ENCODE results near the gene GPHN. TPM values are rescaled to one million over a fixed set of nuclear protein-coding genes. Genes with fewer than 3 reads are reported as not detected.
"Not testable (repeated sequence)": the region's sequence is repeated elsewhere in the genome, so short reads cannot be mapped to it uniquely, and the experiment has no call there.

The GPHN gene
- total RNA-seq, 1 experiment from 2014 or later = 18.1 TPM

DNA sequence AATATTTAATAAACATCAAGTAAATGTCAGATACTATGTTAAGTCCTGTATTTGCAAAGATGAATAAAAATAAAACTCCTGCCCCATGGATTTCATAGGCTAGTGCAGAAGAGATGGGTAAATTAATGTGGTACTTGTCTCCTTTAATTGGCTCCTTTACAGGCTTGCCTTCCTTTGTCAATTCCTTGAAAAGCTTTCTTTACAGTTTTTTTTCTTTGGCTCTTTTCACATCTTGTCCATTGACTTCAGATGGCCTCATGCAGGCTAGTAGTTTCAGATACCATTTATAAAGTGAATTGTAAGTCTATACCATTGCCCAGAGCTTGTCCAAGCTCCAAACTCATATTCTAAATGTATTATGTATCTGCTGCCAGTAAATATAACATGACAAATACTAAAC lies 552.6 kb downstream of the GPHN start (continued):
- TF ChIP-seq PRDM15 (CRISPR knock-in tag; IDR thresholded peaks at IDR 0.05) (no peak), CREM (CRISPR knock-in tag; IDR thresholded peaks at IDR 0.05) (no peak), ETV6 (CRISPR knock-in tag; IDR thresholded peaks at IDR 0.05) (no peak), ZNF138 (CRISPR knock-in tag; conservative IDR thresholded peaks at IDR 0.05) (no peak), TP53 (CRISPR knock-in tag; IDR thresholded peaks at IDR 0.05) (no peak), SP1 (CRISPR knock-in tag; conservative IDR thresholded peaks at IDR 0.05) (no peak), ZNF416 (CRISPR knock-in tag; IDR thresholded peaks at IDR 0.05) (no peak), RELA (CRISPR knock-in tag; IDR thresholded peaks at IDR 0.05; ENCODE audit: borderline replicate concordance) (no peak), RORB (CRISPR knock-in tag; IDR thresholded peaks at IDR 0.05) (no peak), CBFB (CRISPR knock-in tag; IDR thresholded peaks at IDR 0.05; ENCODE audit: low read depth) (no peak), PRRX2 (CRISPR knock-in tag; IDR thresholded peaks at IDR 0.05) (no peak)
- TF ChIP-seq, protein P1, sequence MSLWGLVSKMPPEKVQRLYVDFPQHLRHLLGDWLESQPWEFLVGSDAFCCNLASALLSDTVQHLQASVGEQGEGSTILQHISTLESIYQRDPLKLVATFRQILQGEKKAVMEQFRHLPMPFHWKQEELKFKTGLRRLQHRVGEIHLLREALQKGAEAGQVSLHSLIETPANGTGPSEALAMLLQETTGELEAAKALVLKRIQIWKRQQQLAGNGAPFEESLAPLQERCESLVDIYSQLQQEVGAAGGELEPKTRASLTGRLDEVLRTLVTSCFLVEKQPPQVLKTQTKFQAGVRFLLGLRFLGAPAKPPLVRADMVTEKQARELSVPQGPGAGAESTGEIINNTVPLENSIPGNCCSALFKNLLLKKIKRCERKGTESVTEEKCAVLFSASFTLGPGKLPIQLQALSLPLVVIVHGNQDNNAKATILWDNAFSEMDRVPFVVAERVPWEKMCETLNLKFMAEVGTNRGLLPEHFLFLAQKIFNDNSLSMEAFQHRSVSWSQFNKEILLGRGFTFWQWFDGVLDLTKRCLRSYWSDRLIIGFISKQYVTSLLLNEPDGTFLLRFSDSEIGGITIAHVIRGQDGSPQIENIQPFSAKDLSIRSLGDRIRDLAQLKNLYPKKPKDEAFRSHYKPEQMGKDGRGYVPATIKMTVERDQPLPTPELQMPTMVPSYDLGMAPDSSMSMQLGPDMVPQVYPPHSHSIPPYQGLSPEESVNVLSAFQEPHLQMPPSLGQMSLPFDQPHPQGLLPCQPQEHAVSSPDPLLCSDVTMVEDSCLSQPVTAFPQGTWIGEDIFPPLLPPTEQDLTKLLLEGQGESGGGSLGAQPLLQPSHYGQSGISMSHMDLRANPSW (CRISPR knock-in tag; conservative IDR thresholded peaks at IDR 0.05; ENCODE audit: low read depth) = no peak
- TF ChIP-seq, protein P2, sequence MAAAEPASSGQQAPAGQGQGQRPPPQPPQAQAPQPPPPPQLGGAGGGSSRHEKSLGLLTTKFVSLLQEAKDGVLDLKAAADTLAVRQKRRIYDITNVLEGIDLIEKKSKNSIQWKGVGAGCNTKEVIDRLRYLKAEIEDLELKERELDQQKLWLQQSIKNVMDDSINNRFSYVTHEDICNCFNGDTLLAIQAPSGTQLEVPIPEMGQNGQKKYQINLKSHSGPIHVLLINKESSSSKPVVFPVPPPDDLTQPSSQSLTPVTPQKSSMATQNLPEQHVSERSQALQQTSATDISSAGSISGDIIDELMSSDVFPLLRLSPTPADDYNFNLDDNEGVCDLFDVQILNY (CRISPR knock-in tag; IDR thresholded peaks at IDR 0.05) = no peak

DNA sequence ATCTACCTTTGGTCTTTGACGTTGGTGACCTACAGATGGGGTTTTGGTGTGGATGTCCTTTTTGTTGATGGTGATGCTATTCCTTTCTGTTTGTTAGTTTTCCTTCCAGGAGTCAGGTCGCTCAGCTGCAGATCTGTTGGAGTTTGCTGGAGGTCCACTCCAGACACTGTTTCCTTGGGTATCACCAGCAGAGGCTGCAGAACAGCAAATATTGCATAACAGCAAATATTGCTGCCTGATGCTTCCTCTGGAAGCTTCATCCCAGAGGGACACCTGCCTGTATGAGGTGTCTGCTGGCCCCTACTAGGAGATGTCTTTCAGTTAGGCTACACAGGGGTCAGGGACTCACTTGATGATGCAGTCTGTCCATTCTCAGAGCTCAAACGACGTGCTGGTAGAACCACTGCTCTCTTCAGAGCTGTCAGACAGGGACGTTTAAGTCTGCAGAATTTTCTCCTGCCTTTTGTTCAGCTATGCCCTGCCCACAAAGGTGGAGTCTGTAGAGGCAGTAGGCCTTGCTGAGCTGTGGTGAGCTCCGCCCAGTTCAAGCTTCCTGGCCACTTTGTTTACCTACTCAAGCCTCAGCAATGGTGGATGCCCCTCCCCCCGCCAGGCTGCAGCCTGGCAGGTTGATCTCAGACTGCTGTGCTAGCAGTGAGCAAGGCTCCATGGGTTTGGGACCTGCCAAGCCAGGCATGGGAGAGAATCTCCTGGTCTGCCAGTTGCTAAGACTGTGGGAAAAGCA lies 559.3 kb downstream of the GPHN start:
- POLR2A ChIA-PET; H3K27ac Mint-ChIP-seq; ATAC-seq; CTCF ChIA-PET; H3K4me3 Mint-ChIP-seq; H3K27me3 Mint-ChIP-seq (ENCODE audit: low read depth): not testable (repeated sequence)
- DNase-seq (ENCODE audit: low spot score) = peak; percentile 67
- Mint-ChIP-seq H3K36me3 (peaks cover 14% of the 10 kb centered on the region), H3K4me1 (peaks cover 12% of the 10 kb centered on the region), H3K9me3 (peaks cover 25% of the 10 kb centered on the region)
- peak; percentile 57; the same call in 1 of the 2 replicates for TF ChIP-seq FOXK1 (CRISPR knock-in tag; IDR thresholded peaks at IDR 0.05)

DNA sequence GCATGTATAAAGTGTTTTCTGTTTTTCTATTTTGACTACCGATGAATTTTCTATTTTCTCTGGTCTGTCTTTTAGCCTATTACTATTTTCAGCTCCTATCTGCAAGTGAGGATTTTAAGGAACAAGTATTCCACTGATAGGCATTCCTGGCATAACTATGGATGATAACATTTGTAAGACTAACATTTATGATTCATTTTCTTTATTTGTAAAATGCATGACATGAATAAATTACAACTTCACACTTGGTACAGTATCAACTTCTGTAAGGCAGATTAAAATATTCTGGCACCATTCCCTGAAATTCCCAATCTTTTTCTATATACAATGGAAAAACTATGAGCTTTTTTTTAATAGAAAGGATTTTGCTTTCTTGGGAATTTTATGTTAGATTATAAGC lies 560.3 kb downstream of the GPHN start:
- ATAC-seq (no peak), DNase-seq (ENCODE audit: low spot score) (no peak)
- ChIA-PET CTCF (interaction anchor here (1.5 kb wide), 1 partner anchor 708 kb away, joined by 4 read pairs; no protein-coding TSS in a partner anchor), POLR2A (no interaction called here)
- no peaks in the 10 kb centered on the region for H3K27me3 Mint-ChIP-seq (ENCODE audit: low read depth)
- no peak overlapping the region; the same call in 1 of the 2 replicates for H3K27ac Mint-ChIP-seq
- H3K4me3 Mint-ChIP-seq = no peak overlapping the region
- peaks cover 13% of the 10 kb centered on the region for H3K36me3 Mint-ChIP-seq
- H3K4me1 Mint-ChIP-seq = peaks cover 12% of the 10 kb centered on the region
- H3K9me3 Mint-ChIP-seq = peaks cover 23% of the 10 kb centered on the region
- TF ChIP-seq, protein P3, sequence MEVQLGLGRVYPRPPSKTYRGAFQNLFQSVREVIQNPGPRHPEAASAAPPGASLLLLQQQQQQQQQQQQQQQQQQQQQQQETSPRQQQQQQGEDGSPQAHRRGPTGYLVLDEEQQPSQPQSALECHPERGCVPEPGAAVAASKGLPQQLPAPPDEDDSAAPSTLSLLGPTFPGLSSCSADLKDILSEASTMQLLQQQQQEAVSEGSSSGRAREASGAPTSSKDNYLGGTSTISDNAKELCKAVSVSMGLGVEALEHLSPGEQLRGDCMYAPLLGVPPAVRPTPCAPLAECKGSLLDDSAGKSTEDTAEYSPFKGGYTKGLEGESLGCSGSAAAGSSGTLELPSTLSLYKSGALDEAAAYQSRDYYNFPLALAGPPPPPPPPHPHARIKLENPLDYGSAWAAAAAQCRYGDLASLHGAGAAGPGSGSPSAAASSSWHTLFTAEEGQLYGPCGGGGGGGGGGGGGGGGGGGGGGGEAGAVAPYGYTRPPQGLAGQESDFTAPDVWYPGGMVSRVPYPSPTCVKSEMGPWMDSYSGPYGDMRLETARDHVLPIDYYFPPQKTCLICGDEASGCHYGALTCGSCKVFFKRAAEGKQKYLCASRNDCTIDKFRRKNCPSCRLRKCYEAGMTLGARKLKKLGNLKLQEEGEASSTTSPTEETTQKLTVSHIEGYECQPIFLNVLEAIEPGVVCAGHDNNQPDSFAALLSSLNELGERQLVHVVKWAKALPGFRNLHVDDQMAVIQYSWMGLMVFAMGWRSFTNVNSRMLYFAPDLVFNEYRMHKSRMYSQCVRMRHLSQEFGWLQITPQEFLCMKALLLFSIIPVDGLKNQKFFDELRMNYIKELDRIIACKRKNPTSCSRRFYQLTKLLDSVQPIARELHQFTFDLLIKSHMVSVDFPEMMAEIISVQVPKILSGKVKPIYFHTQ (CRISPR knock-in tag; IDR thresholded peaks at IDR 0.05) = no peak
- TF ChIP-seq, protein P4, sequence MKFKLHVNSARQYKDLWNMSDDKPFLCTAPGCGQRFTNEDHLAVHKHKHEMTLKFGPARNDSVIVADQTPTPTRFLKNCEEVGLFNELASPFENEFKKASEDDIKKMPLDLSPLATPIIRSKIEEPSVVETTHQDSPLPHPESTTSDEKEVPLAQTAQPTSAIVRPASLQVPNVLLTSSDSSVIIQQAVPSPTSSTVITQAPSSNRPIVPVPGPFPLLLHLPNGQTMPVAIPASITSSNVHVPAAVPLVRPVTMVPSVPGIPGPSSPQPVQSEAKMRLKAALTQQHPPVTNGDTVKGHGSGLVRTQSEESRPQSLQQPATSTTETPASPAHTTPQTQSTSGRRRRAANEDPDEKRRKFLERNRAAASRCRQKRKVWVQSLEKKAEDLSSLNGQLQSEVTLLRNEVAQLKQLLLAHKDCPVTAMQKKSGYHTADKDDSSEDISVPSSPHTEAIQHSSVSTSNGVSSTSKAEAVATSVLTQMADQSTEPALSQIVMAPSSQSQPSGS (CRISPR knock-in tag; IDR thresholded peaks at IDR 0.05; ENCODE audit: borderline replicate concordance, low read depth) = no peak
- TF ChIP-seq MYBL2 (CRISPR knock-in tag; IDR thresholded peaks at IDR 0.05) = no peak
- TF ChIP-seq USF1 (CRISPR knock-in tag; IDR thresholded peaks at IDR 0.05) = no peak
- no peak for TF ChIP-seq MXD4 (CRISPR knock-in tag; IDR thresholded peaks at IDR 0.05; ENCODE audit: borderline replicate concordance)
- TF ChIP-seq SOX15 (CRISPR knock-in tag; IDR thresholded peaks at IDR 0.05) = no peak
- TF ChIP-seq ZNF396 (CRISPR knock-in tag; IDR thresholded peaks at IDR 0.05; ENCODE audit: borderline replicate concordance) = no peak
- TF ChIP-seq TEAD4 (CRISPR knock-in tag; IDR thresholded peaks at IDR 0.05) = no peak
- no peak for TF ChIP-seq TEAD1 (CRISPR knock-in tag; IDR thresholded peaks at IDR 0.05)
